SK-N-SH (cell line): ENCODE data around the gene PGLYRP4. TPM values are rescaled to one million over a fixed set of nuclear protein-coding genes. Genes with fewer than 3 reads are reported as not detected.

ENCODE experiments used
- CTCF ChIA-PET: fragments of 300-600, 350-600 bp; formaldehyde crosslinking; extraction: SDS; loops from one replicate; lab custom pipeline; 2021; lab: Yijun Ruan, JAX
- POLR2A ChIA-PET: fragments of 350-600 bp; sonication (Branson Sonifier 250); formaldehyde crosslinking; extraction: SDS; loops from one replicate; lab custom pipeline; 2020; ENCODE audit warnings: antibody characterized with exemption, inconsistent platforms; lab: Yijun Ruan, JAX
- DNase-seq: peaks from one replicate; pipeline ENCODE4 v3.0.0; 2012
- H2AFZ ChIP-seq: fragments of 200-600 bp; sonication (generic); 2 replicates; pipeline ENCODE4 v1.8.1; 2016; ENCODE audit warnings: antibody characterized with exemption, mild to moderate bottlenecking, low read depth
- H3F3A ChIP-seq: fragments of 200-600 bp; sonication (generic); replicated peaks from 2 replicates; pipeline ENCODE3; 2016; ENCODE audit warnings: antibody characterized with exemption, mild to moderate bottlenecking; ENCODE audit not compliant: insufficient read depth
- H3K27ac ChIP-seq, 2 experiments: fragments of 200-500 bp in 1 of 2; fragments of 200-600 bp in 1 of 2; sonication (Bioruptor generic) in 1 of 2; sonication (generic), shearing (Covaris generic) in 1 of 2; 2 replicates each; pipeline versions ENCODE4 v1.5.1 to v1.6.1; 2014 to 2016; ENCODE audit warnings: low read depth in 2 of 2, inconsistent platforms in 1 of 2, low read length in 1 of 2, mild to moderate bottlenecking in 1 of 2, mixed read lengths in 1 of 2
- H3K27me3 ChIP-seq: fragments of 200-600 bp; sonication (generic), shearing (Covaris generic); 2 replicates; pipeline ENCODE4 v1.6.1; 2016; ENCODE audit warnings: mixed run types; ENCODE audit not compliant: insufficient read depth
- H3K36me3 ChIP-seq, 2 experiments: fragments of 200-500 bp in 1 of 2; fragments of 200-600 bp in 1 of 2; sonication (Bioruptor generic) in 1 of 2; sonication (generic) in 1 of 2; replicated peaks in 1 of 2; 2 replicates each; pipeline versions ENCODE3 to v1.5.1; 2014 to 2016; ENCODE audit warnings: low read length in 1 of 2, mild to moderate bottlenecking in 1 of 2; ENCODE audit not compliant: insufficient read depth in 2 of 2, control insufficient read depth in 1 of 2
- H3K4me1 ChIP-seq, 2 experiments: fragments of 200-500 bp in 1 of 2; fragments of 200-600 bp in 1 of 2; sonication (Bioruptor generic) in 1 of 2; sonication (generic), shearing (Covaris generic) in 1 of 2; 2 replicates each; pipeline versions ENCODE4 v1.5.1 to v1.6.1; 2014 to 2016; ENCODE audit warnings: low read depth in 1 of 2, low read length in 1 of 2, mixed run types in 1 of 2; ENCODE audit not compliant: insufficient read depth in 2 of 2, control insufficient read depth in 1 of 2
- H3K4me2 ChIP-seq: fragments of 200-600 bp; sonication (generic), shearing (Covaris generic); 2 replicates; pipeline ENCODE4 v1.6.1; 2017; ENCODE audit warnings: mixed run types
- H3K4me3 ChIP-seq, 2 experiments: fragments of 200-500 bp in 1 of 2; fragments of 200-600 bp in 1 of 2; sonication (Bioruptor generic) in 1 of 2; sonication (generic), shearing (Covaris generic) in 1 of 2; 2 replicates each; pipeline versions ENCODE4 v1.5.1 to v1.8.1; 2014 to 2016; ENCODE audit warnings: low read depth in 2 of 2, inconsistent platforms in 1 of 2, low read length in 1 of 2, mild to moderate bottlenecking in 1 of 2, mixed read lengths in 1 of 2, moderate library complexity in 1 of 2
- H3K79me2 ChIP-seq: fragments of 200-600 bp; sonication (generic); 2 replicates; pipeline ENCODE4 v1.8.1; 2017; ENCODE audit warnings: mild to moderate bottlenecking; ENCODE audit not compliant: insufficient read depth
- H3K9ac ChIP-seq: fragments of 200-600 bp; sonication (generic); 2 replicates; pipeline ENCODE4 v1.6.1; 2017; ENCODE audit warnings: mixed run types
- H3K9me2 ChIP-seq: fragments of 200-600 bp; sonication (generic); 2 replicates; pipeline ENCODE4 v1.6.1; 2017; ENCODE audit warnings: mixed run types
- H3K9me3 ChIP-seq: fragments of 200-600 bp; sonication (generic); 2 replicates; pipeline ENCODE4 v1.6.1; 2017; ENCODE audit warnings: mixed run types, mild to moderate bottlenecking, moderate library complexity
- H4K20me1 ChIP-seq: fragments of 200-600 bp; sonication (generic); 2 replicates; pipeline ENCODE4 v1.6.1; 2017; ENCODE audit warnings: mild to moderate bottlenecking, mixed run types; ENCODE audit not compliant: insufficient read depth
- CTCF ChIP-seq: fragments of 200-600 bp; sonication (generic); IDR thresholded peaks from 2 replicates; pipeline ENCODE4 v1.6.1; 2017; ENCODE audit warnings: antibody characterized with exemption, mild to moderate bottlenecking, moderate library complexity
- ELF1 ChIP-seq: IDR thresholded peaks from 2 replicates; pipeline ENCODE4 v1.4.0; 2012
- EZH2phosphoT487 ChIP-seq: fragments of 200-600 bp; sonication (generic); IDR thresholded peaks from 2 replicates; pipeline ENCODE4 v1.6.1; 2017; ENCODE audit warnings: low read depth, mixed run types, mild to moderate bottlenecking, antibody characterized with exemption, moderate library complexity, borderline replicate concordance
- FOSL2 ChIP-seq: IDR thresholded peaks from 2 replicates; pipeline ENCODE4 v1.4.0; 2012; ENCODE audit warnings: low read depth, mild to moderate bottlenecking, moderate library complexity, borderline replicate concordance
- GABPA ChIP-seq: IDR thresholded peaks from 2 replicates; pipeline ENCODE4 v1.4.0; 2012; ENCODE audit warnings: low read depth, mild to moderate bottlenecking
- GATA2 ChIP-seq: sonication (generic); formaldehyde crosslinking; IDR thresholded peaks from 2 replicates; pipeline ENCODE4 v1.5.0; 2020; ENCODE audit warnings: mild to moderate bottlenecking, missing genetic modification reagents
- JUND ChIP-seq: IDR thresholded peaks from 2 replicates; pipeline ENCODE4 v1.4.0; 2012
- MXI1 ChIP-seq: IDR thresholded peaks from 2 replicates; pipeline ENCODE4 v1.6.1; 2012; ENCODE audit warnings: mild to moderate bottlenecking, low read depth, low read length, improper control_type of control experiment
- NRF1 ChIP-seq: IDR thresholded peaks from 2 replicates; pipeline ENCODE4 v1.6.1; 2012; ENCODE audit warnings: low read depth, mild to moderate bottlenecking, low read length
- PBX3 ChIP-seq: IDR thresholded peaks from 2 replicates; pipeline ENCODE4; 2012
- POLR2AphosphoS5 ChIP-seq: IDR thresholded peaks from 2 replicates; pipeline ENCODE4 v1.6.1; 2012; ENCODE audit warnings: low read depth, low read length
- RAD21 ChIP-seq: IDR thresholded peaks from 2 replicates; pipeline ENCODE4 v1.6.1; 2012; ENCODE audit warnings: mild to moderate bottlenecking, low read length
- RCOR1 ChIP-seq: fragments of 150-350 bp; IDR thresholded peaks from 2 replicates; pipeline ENCODE4 v1.6.1; 2017; ENCODE audit warnings: antibody characterized with exemption, low read length
- RFX5 ChIP-seq: IDR thresholded peaks from 2 replicates; pipeline ENCODE4 v1.6.1; 2012; ENCODE audit warnings: mild to moderate bottlenecking, improper control_type of control experiment, low read length
- SIN3A ChIP-seq: IDR thresholded peaks from 2 replicates; pipeline ENCODE4 v1.6.1; 2012; ENCODE audit warnings: low read depth, mild to moderate bottlenecking, low read length, moderate library complexity, borderline replicate concordance
- TAF1 ChIP-seq: IDR thresholded peaks from 2 replicates; pipeline ENCODE4 v1.6.1; 2012; ENCODE audit warnings: low read depth, mild to moderate bottlenecking, low read length, moderate library complexity, borderline replicate concordance
- TEAD4 ChIP-seq: IDR thresholded peaks from 2 replicates; pipeline ENCODE4 v1.4.0; 2012; ENCODE audit warnings: mild to moderate bottlenecking, borderline replicate concordance; ENCODE audit not compliant: insufficient read depth
- WGBS: methylation state at CpG from one replicate; pipeline ENCODE4 v1.1.6; 2017; ENCODE audit warnings: low lambda C conversion rate; 5-methylcytosine and 5-hydroxymethylcytosine counted together
- polyA plus RNA-seq, 3 experiments: library from polyadenylated mRNA; depleted of rRNA; stranded (reverse); fragments of >200 nt; gene quantifications; 2 replicates each; pipeline ENCODE4 v1.2.3, GENCODE V29; 2012

Gene PGLYRP4
- polyA plus RNA-seq, 1 of the 3 experiments (the other 2 are of a cell fraction), result not detected

GRCh38 chr1:153339802-153340201 lies 8.8 kb downstream of the PGLYRP4 start:
- Histone ChIP-seq H3K4me1 (no peaks in the 10 kb centered on the region), H4K20me1 (no peaks in the 10 kb centered on the region), H2AFZ (no peak overlapping the region), H3K9me3 (no peaks in the 10 kb centered on the region), H3K36me3 (no peaks in the 10 kb centered on the region), H3K4me2 (no peak overlapping the region), H3K79me2 (no peaks in the 10 kb centered on the region), H3K9ac (no peak overlapping the region), H3K27me3 (peaks cover 10% of the 10 kb centered on the region; the same call in 1 of the 2 replicates), H3F3A (no peaks in the 10 kb centered on the region), H3K4me3 (no peak overlapping the region), H3K27ac (no peak overlapping the region), H3K9me2 (no peaks in the 10 kb centered on the region)
- ChIA-PET POLR2A (no interaction called here), CTCF (no interaction called here)
- 15% methylated on average over 6 of the region's 6 CpGs for WGBS
- DNase-seq, result no peak
- TF ChIP-seq ELF1 (no peak), RCOR1 (no peak), TEAD4 (no peak), RAD21 (no peak), GABPA (no peak), FOSL2 (no peak), RFX5 (no peak), JUND (no peak), NRF1 (no peak), EZH2phosphoT487 (no peak), CTCF (no peak), PBX3 (no peak), POLR2AphosphoS5 (no peak), TAF1 (no peak), SIN3A (no peak), MXI1 (no peak), GATA2 (CRISPR knock-in tag) (no peak)
